ENCODE results near the gene NOTCH4.

Gene NOTCH4

DNA sequence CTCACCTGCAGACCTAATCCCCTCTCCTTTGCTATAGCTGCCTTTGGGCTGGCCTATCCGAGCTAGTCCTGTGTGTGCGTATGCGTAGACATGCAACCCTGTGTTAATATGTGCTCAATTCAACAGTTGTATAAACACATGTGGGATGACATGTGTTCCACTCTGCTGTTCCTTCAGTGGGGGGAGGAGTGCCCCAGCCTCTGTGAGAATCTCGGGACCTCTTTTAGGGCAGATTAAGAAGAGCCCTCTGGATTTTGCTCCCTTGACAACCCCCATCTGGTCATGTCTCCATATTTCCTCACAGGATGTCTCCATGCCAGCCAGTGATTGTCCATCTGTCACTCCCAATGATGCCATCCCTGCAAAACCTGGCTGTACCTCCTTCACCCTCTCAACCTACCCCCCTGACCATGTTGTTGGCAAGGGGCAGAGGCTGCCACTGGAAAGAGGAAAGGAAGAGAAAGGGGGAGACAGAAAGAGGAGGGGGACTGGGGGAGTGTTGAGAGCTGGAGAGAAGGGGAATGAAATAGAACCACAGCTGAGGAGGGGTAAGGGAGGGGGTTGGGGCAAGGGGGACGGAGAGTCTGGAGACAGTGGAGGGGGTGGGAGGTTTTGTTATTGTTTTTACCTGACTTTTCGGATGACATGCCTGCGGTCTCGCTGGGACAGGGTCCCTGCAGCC lies 72.5 kb downstream of the NOTCH4 start:
- no peak overlapping the region for H2AFZ ChIP-seq (ENCODE audit: low read depth, low read length)
- H3K27me3 ChIP-seq (ENCODE audit: low read depth, low read length), result 0 out of 2 replicates have a peak, but pooled peaks cover 5% of the 10 kb centered on the region
- H3K4me3 ChIP-seq (ENCODE audit: low read length), result no peak overlapping the region
- no peak overlapping the region for H3K4me2 ChIP-seq (ENCODE audit: low read length)
- H3K4me1 ChIP-seq (ENCODE audit: low read length), result peaks cover 8% of the 10 kb centered on the region
- no peaks in the 10 kb centered on the region for H3K79me2 ChIP-seq (ENCODE audit: low read length)
- TF ChIP-seq, protein P1, sequence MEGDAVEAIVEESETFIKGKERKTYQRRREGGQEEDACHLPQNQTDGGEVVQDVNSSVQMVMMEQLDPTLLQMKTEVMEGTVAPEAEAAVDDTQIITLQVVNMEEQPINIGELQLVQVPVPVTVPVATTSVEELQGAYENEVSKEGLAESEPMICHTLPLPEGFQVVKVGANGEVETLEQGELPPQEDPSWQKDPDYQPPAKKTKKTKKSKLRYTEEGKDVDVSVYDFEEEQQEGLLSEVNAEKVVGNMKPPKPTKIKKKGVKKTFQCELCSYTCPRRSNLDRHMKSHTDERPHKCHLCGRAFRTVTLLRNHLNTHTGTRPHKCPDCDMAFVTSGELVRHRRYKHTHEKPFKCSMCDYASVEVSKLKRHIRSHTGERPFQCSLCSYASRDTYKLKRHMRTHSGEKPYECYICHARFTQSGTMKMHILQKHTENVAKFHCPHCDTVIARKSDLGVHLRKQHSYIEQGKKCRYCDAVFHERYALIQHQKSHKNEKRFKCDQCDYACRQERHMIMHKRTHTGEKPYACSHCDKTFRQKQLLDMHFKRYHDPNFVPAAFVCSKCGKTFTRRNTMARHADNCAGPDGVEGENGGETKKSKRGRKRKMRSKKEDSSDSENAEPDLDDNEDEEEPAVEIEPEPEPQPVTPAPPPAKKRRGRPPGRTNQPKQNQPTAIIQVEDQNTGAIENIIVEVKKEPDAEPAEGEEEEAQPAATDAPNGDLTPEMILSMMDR (IDR thresholded peaks at IDR 0.05; ENCODE audit: low read depth, low read length), result no peak
- TF ChIP-seq EZH2phosphoT487 (IDR thresholded peaks at IDR 0.05; ENCODE audit: low read depth), result no peak
- no peaks in the 10 kb centered on the region for H3K36me3 ChIP-seq (replicated peaks; ENCODE audit: low read depth, low read length)
- no peaks in the 10 kb centered on the region for H4K20me1 ChIP-seq (ENCODE audit: insufficient read depth, low read length)
- H3K9me3 ChIP-seq (ENCODE audit: insufficient read depth, low read length), result no peaks in the 10 kb centered on the region
- no peak overlapping the region for H3K27ac ChIP-seq (ENCODE audit: low read length)
- no peak overlapping the region for H3K9ac ChIP-seq (ENCODE audit: low read length)

DNA sequence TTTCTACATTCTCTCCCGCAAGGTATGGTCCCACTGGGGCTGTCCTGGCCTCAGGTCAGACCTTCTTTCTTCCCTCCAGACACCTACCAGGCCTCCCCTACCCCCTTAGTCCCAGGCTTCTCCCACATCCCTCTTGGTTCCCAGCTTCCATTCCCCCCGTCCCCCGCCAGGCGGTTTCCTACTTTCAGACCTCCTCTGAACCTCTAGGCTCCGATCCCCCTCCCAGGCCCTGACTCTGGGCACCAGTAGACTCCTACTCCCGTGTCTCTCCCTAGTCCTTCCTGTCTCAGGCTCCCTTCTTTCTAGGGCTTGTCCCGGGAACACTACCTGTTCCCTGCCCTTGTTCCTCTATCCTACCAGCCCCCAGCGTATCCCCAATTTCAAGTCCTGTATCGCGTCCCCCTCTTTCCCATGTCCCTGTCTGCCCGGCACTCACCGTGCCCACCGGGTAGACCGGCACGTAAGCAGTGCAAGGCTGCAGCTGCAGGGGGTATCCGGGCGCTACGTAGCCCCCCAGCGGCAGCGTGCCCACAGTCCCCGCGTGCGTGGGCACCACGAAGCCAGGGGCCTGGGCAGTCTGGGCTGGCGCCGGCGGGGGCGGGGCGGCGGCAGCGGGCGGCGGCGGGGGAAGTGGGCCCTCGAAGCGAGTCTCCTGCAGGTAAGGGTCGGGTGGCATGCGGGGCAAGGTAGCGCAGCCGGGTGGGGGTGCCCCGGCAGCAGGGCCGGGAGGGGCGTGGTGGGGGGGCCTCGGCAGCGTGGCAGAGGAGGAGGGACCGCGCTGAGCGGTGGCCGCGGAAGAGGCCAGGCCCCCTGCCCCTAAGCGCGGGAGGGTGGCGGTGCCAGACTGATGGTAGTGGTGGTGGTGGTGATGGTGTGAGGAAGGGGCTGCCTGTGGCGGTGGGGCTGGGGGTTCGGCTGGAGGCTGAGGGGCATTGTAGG lies 73.7 kb downstream of the NOTCH4 start:
- H4K20me1 ChIP-seq (ENCODE audit: insufficient read depth, low read length), result no peaks in the 10 kb centered on the region
- no peak overlapping the region for H3K4me2 ChIP-seq (ENCODE audit: low read length)
- no peak overlapping the region for H3K9ac ChIP-seq (ENCODE audit: low read length)
- H3K27ac ChIP-seq (ENCODE audit: low read length), result no peak overlapping the region
- H2AFZ ChIP-seq (ENCODE audit: low read depth, low read length), result no peak overlapping the region
- no peaks in the 10 kb centered on the region for H3K79me2 ChIP-seq (ENCODE audit: low read length)
- H3K4me3 ChIP-seq (ENCODE audit: low read length), result no peak overlapping the region
- TF ChIP-seq, protein P1 (IDR thresholded peaks at IDR 0.05; ENCODE audit: low read depth, low read length), result no peak
- no peak for TF ChIP-seq EZH2phosphoT487 (IDR thresholded peaks at IDR 0.05; ENCODE audit: low read depth)
- no peaks in the 10 kb centered on the region for H3K36me3 ChIP-seq (replicated peaks; ENCODE audit: low read depth, low read length)
- 0 out of 2 replicates have a peak, but pooled peaks cover 5% of the 10 kb centered on the region for H3K27me3 ChIP-seq (ENCODE audit: low read depth, low read length)
- H3K4me1 ChIP-seq (ENCODE audit: low read length), result peaks cover 7% of the 10 kb centered on the region
- H3K9me3 ChIP-seq (ENCODE audit: insufficient read depth, low read length), result no peaks in the 10 kb centered on the region

DNA sequence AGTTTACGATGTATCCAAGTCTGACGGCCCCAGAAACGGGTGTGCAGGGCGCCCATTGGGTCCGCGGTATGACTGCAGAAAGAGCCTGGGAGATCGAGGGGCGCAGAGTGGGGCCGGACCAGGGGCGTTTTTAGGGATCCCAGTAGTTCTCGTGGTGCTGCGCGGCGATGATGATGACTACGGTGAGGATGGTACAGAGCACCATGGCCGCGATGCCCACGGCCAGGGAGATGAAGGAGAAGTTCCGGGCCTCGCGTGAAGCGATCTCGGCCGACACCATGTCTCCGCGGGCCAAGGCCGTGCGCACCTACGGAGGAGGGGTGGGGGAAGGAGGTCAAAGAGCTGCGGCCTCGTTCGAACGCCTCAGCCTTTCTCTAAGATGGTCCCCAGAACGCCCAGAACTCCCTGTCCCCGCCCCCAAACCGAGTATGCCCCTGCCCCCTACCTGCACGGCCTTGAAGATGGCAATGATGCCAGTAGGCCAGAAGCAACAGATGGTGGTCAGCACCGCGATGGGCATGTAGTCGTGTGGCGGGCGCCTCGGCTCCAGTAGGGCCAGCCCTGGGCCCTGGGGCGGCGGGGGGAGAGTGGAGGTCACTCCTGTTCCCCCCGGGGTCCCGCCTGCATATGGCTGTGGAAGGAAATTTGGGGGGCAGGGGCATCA lies 74.6 kb downstream of the NOTCH4 start:
- H3K4me2 ChIP-seq (ENCODE audit: low read length), result no peak overlapping the region
- H4K20me1 ChIP-seq (ENCODE audit: insufficient read depth, low read length), result no peaks in the 10 kb centered on the region
- H2AFZ ChIP-seq (ENCODE audit: low read depth, low read length), result no peak overlapping the region
- H3K27me3 ChIP-seq (ENCODE audit: low read depth, low read length), result 0 out of 2 replicates have a peak, but pooled peaks cover 5% of the 10 kb centered on the region
- H3K79me2 ChIP-seq (ENCODE audit: low read length), result no peaks in the 10 kb centered on the region
- no peaks in the 10 kb centered on the region for H3K9me3 ChIP-seq (ENCODE audit: insufficient read depth, low read length)
- peaks cover 3% of the 10 kb centered on the region; the same call in 1 of the 2 replicates for H3K4me1 ChIP-seq (ENCODE audit: low read length)
- H3K27ac ChIP-seq (ENCODE audit: low read length), result no peak overlapping the region
- no peaks in the 10 kb centered on the region for H3K36me3 ChIP-seq (replicated peaks; ENCODE audit: low read depth, low read length)
- H3K4me3 ChIP-seq (ENCODE audit: low read length), result no peak overlapping the region
- TF ChIP-seq, protein P1 (IDR thresholded peaks at IDR 0.05; ENCODE audit: low read depth, low read length), result no peak
- no peak for TF ChIP-seq EZH2phosphoT487 (IDR thresholded peaks at IDR 0.05; ENCODE audit: low read depth)
- H3K9ac ChIP-seq (ENCODE audit: low read length), result no peak overlapping the region
